SK-N-SH (cell line): Measurements from ENCODE around the gene CFAP299. TPM values are rescaled to one million over a fixed set of nuclear protein-coding genes. Genes with fewer than 3 reads are reported as not detected.

Experiments
- CTCF ChIA-PET: fragments of 300-600, 350-600 bp; formaldehyde crosslinking; extraction: SDS; loops from one replicate; lab custom pipeline; 2021; lab: Yijun Ruan, JAX
- POLR2A ChIA-PET: fragments of 350-600 bp; sonication (Branson Sonifier 250); formaldehyde crosslinking; extraction: SDS; loops from one replicate; lab custom pipeline; 2020; ENCODE audit warnings: antibody characterized with exemption, inconsistent platforms; lab: Yijun Ruan, JAX
- DNase-seq: peaks from one replicate; pipeline ENCODE4 v3.0.0; 2012
- H2AFZ ChIP-seq: fragments of 200-600 bp; sonication (generic); 2 replicates; pipeline ENCODE4 v1.8.1; 2016; ENCODE audit warnings: antibody characterized with exemption, mild to moderate bottlenecking, low read depth
- H3F3A ChIP-seq: fragments of 200-600 bp; sonication (generic); replicated peaks from 2 replicates; pipeline ENCODE3; 2016; ENCODE audit warnings: antibody characterized with exemption, mild to moderate bottlenecking; ENCODE audit not compliant: insufficient read depth
- H3K27ac ChIP-seq, 2 experiments: fragments of 200-500 bp in 1 of 2; fragments of 200-600 bp in 1 of 2; sonication (Bioruptor generic) in 1 of 2; sonication (generic), shearing (Covaris generic) in 1 of 2; 2 replicates each; pipeline versions ENCODE4 v1.5.1 to v1.6.1; 2014 to 2016; ENCODE audit warnings: low read depth in 2 of 2, inconsistent platforms in 1 of 2, low read length in 1 of 2, mild to moderate bottlenecking in 1 of 2, mixed read lengths in 1 of 2
- H3K27me3 ChIP-seq: fragments of 200-600 bp; sonication (generic), shearing (Covaris generic); 2 replicates; pipeline ENCODE4 v1.6.1; 2016; ENCODE audit warnings: mixed run types; ENCODE audit not compliant: insufficient read depth
- H3K36me3 ChIP-seq, 2 experiments: fragments of 200-500 bp in 1 of 2; fragments of 200-600 bp in 1 of 2; sonication (Bioruptor generic) in 1 of 2; sonication (generic) in 1 of 2; replicated peaks in 1 of 2; 2 replicates each; pipeline versions ENCODE3 to v1.5.1; 2014 to 2016; ENCODE audit warnings: low read length in 1 of 2, mild to moderate bottlenecking in 1 of 2; ENCODE audit not compliant: insufficient read depth in 2 of 2, control insufficient read depth in 1 of 2
- H3K4me1 ChIP-seq, 2 experiments: fragments of 200-500 bp in 1 of 2; fragments of 200-600 bp in 1 of 2; sonication (Bioruptor generic) in 1 of 2; sonication (generic), shearing (Covaris generic) in 1 of 2; 2 replicates each; pipeline versions ENCODE4 v1.5.1 to v1.6.1; 2014 to 2016; ENCODE audit warnings: low read depth in 1 of 2, low read length in 1 of 2, mixed run types in 1 of 2; ENCODE audit not compliant: insufficient read depth in 2 of 2, control insufficient read depth in 1 of 2
- H3K4me2 ChIP-seq: fragments of 200-600 bp; sonication (generic), shearing (Covaris generic); 2 replicates; pipeline ENCODE4 v1.6.1; 2017; ENCODE audit warnings: mixed run types
- H3K4me3 ChIP-seq, 2 experiments: fragments of 200-500 bp in 1 of 2; fragments of 200-600 bp in 1 of 2; sonication (Bioruptor generic) in 1 of 2; sonication (generic), shearing (Covaris generic) in 1 of 2; 2 replicates each; pipeline versions ENCODE4 v1.5.1 to v1.8.1; 2014 to 2016; ENCODE audit warnings: low read depth in 2 of 2, inconsistent platforms in 1 of 2, low read length in 1 of 2, mild to moderate bottlenecking in 1 of 2, mixed read lengths in 1 of 2, moderate library complexity in 1 of 2
- H3K79me2 ChIP-seq: fragments of 200-600 bp; sonication (generic); 2 replicates; pipeline ENCODE4 v1.8.1; 2017; ENCODE audit warnings: mild to moderate bottlenecking; ENCODE audit not compliant: insufficient read depth
- H3K9ac ChIP-seq: fragments of 200-600 bp; sonication (generic); 2 replicates; pipeline ENCODE4 v1.6.1; 2017; ENCODE audit warnings: mixed run types
- H3K9me2 ChIP-seq: fragments of 200-600 bp; sonication (generic); 2 replicates; pipeline ENCODE4 v1.6.1; 2017; ENCODE audit warnings: mixed run types
- H3K9me3 ChIP-seq: fragments of 200-600 bp; sonication (generic); 2 replicates; pipeline ENCODE4 v1.6.1; 2017; ENCODE audit warnings: mixed run types, mild to moderate bottlenecking, moderate library complexity
- H4K20me1 ChIP-seq: fragments of 200-600 bp; sonication (generic); 2 replicates; pipeline ENCODE4 v1.6.1; 2017; ENCODE audit warnings: mild to moderate bottlenecking, mixed run types; ENCODE audit not compliant: insufficient read depth
- CHD2 ChIP-seq: fragments of 150-350 bp; IDR thresholded peaks from 2 replicates; pipeline ENCODE4 v1.6.1; 2018; ENCODE audit warnings: low read length; ENCODE audit not compliant: partially characterized antibody
- ELF1 ChIP-seq: IDR thresholded peaks from 2 replicates; pipeline ENCODE4 v1.4.0; 2012
- EP300 ChIP-seq, 2 experiments: IDR thresholded peaks; 2 replicates each; pipeline versions ENCODE4 v1.4.0 to v1.6.1; 2012; ENCODE audit warnings: borderline replicate concordance in 1 of 2, low read depth in 1 of 2, low read length in 1 of 2
- FOXJ3 ChIP-seq: sonication (generic); formaldehyde crosslinking; IDR thresholded peaks from 2 replicates; pipeline ENCODE4 v1.5.1; 2020; ENCODE audit warnings: mild to moderate bottlenecking, missing genetic modification reagents
- FOXM1 ChIP-seq: IDR thresholded peaks from 2 replicates; pipeline ENCODE4 v1.4.0; 2012; ENCODE audit warnings: low read depth, mild to moderate bottlenecking
- MAX ChIP-seq: IDR thresholded peaks from 2 replicates; pipeline ENCODE4 v1.4.0; 2012; ENCODE audit warnings: low read depth
- MXI1 ChIP-seq: IDR thresholded peaks from 2 replicates; pipeline ENCODE4 v1.6.1; 2012; ENCODE audit warnings: mild to moderate bottlenecking, low read depth, low read length, improper control_type of control experiment
- NFIC ChIP-seq: IDR thresholded peaks from 2 replicates; pipeline ENCODE4 v1.4.0; 2012; ENCODE audit warnings: borderline replicate concordance
- POLR2AphosphoS5 ChIP-seq: IDR thresholded peaks from 2 replicates; pipeline ENCODE4 v1.6.1; 2012; ENCODE audit warnings: low read depth, low read length
- RAD21 ChIP-seq: IDR thresholded peaks from 2 replicates; pipeline ENCODE4 v1.6.1; 2012; ENCODE audit warnings: mild to moderate bottlenecking, low read length
- RCOR1 ChIP-seq: fragments of 150-350 bp; IDR thresholded peaks from 2 replicates; pipeline ENCODE4 v1.6.1; 2017; ENCODE audit warnings: antibody characterized with exemption, low read length
- RXRA ChIP-seq: IDR thresholded peaks from 2 replicates; pipeline ENCODE4 v1.4.0; 2012; ENCODE audit warnings: low read depth, mild to moderate bottlenecking, borderline replicate concordance
- SIN3A ChIP-seq: IDR thresholded peaks from 2 replicates; pipeline ENCODE4 v1.6.1; 2012; ENCODE audit warnings: low read depth, mild to moderate bottlenecking, low read length, moderate library complexity, borderline replicate concordance
- TEAD4 ChIP-seq: IDR thresholded peaks from 2 replicates; pipeline ENCODE4 v1.4.0; 2012; ENCODE audit warnings: mild to moderate bottlenecking, borderline replicate concordance; ENCODE audit not compliant: insufficient read depth
- USF1 ChIP-seq: IDR thresholded peaks from 2 replicates; pipeline ENCODE4 v1.4.0; 2012; ENCODE audit warnings: low read depth, borderline replicate concordance
- WGBS: methylation state at CpG from one replicate; pipeline ENCODE4 v1.1.6; 2017; ENCODE audit warnings: low lambda C conversion rate; 5-methylcytosine and 5-hydroxymethylcytosine counted together
- polyA plus RNA-seq, 3 experiments: library from polyadenylated mRNA; depleted of rRNA; stranded (reverse); fragments of >200 nt; gene quantifications; 2 replicates each; pipeline ENCODE4 v1.2.3, GENCODE V29; 2012
- TF ChIP-seq, protein P1 (sequence below): fragments of 150-350 bp; IDR thresholded peaks from 2 replicates; pipeline ENCODE4 v1.6.1; 2017; ENCODE audit warnings: antibody characterized with exemption, low read length, low read depth, borderline replicate concordance
- TF ChIP-seq, protein P2 (sequence below): IDR thresholded peaks from 2 replicates; pipeline ENCODE4; 2012

CFAP299 gene
- polyA plus RNA-seq, 1 of the 3 experiments (the other 2 are of a cell fraction) = 1.2 TPM

DNA sequence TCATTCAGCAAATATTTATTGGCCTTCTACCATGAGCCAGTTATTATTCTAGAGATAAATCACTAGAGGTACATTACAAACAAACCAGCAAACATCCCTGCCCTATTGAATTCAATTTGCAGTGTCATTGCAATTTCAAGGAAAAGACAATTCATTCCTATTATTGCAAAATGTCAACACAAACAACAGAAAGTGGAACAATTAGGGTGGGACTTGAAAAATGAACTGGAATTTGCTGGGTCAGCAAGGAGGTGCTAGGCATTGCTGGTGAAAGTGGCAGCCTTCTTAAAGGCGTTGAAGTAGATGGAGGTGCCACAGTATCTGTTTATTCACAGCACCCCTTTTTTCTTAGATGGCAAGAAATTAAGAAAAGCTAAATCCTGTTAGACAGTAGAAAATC is 470.9 kb downstream of the CFAP299 start:
- no peaks in the 10 kb centered on the region for H3K9me3 ChIP-seq
- H4K20me1 ChIP-seq = no peaks in the 10 kb centered on the region
- H3K4me1 ChIP-seq = no peaks in the 10 kb centered on the region
- ChIA-PET CTCF (no interaction called here), POLR2A (no interaction called here)
- no peak overlapping the region for H3K27ac ChIP-seq
- 0% methylated on average over 1 of the region's 1 CpG for WGBS
- no peaks in the 10 kb centered on the region for H3K79me2 ChIP-seq
- H3K4me3 ChIP-seq = no peak overlapping the region
- H3K27me3 ChIP-seq = no peaks in the 10 kb centered on the region
- no peak overlapping the region for H3K4me2 ChIP-seq
- no peaks in the 10 kb centered on the region for H3F3A ChIP-seq
- no peak overlapping the region for H2AFZ ChIP-seq
- no peak overlapping the region for H3K9ac ChIP-seq
- DNase-seq = no peak
- H3K36me3 ChIP-seq = no peaks in the 10 kb centered on the region
- TF ChIP-seq, protein P1, sequence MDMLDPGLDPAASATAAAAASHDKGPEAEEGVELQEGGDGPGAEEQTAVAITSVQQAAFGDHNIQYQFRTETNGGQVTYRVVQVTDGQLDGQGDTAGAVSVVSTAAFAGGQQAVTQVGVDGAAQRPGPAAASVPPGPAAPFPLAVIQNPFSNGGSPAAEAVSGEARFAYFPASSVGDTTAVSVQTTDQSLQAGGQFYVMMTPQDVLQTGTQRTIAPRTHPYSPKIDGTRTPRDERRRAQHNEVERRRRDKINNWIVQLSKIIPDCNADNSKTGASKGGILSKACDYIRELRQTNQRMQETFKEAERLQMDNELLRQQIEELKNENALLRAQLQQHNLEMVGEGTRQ = no peak
- TF ChIP-seq POLR2AphosphoS5 (no peak), CHD2 (no peak), ELF1 (no peak), FOXJ3 (CRISPR knock-in tag) (no peak), RXRA (no peak), EP300 (IDR thresholded peaks at IDR 0.05; ENCODE audit: borderline replicate concordance in 1 of 2, low read depth in 1 of 2, low read length in 1 of 2) (no peak), USF1 (no peak), FOXM1 (no peak), RCOR1 (no peak), MAX (no peak), SIN3A (no peak), NFIC (no peak), MXI1 (no peak), TEAD4 (no peak), RAD21 (no peak)
- TF ChIP-seq, protein P2, sequence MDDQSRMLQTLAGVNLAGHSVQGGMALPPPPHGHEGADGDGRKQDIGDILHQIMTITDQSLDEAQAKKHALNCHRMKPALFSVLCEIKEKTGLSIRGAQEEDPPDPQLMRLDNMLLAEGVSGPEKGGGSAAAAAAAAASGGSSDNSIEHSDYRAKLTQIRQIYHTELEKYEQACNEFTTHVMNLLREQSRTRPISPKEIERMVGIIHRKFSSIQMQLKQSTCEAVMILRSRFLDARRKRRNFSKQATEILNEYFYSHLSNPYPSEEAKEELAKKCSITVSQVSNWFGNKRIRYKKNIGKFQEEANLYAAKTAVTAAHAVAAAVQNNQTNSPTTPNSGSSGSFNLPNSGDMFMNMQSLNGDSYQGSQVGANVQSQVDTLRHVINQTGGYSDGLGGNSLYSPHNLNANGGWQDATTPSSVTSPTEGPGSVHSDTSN = no peak
- TF ChIP-seq, all 33 proteins: peak for 0
- H3K9me2 ChIP-seq = no peaks in the 10 kb centered on the region
